ENCODE data around the gene TRPM7.

TRPM7 gene, protein sequence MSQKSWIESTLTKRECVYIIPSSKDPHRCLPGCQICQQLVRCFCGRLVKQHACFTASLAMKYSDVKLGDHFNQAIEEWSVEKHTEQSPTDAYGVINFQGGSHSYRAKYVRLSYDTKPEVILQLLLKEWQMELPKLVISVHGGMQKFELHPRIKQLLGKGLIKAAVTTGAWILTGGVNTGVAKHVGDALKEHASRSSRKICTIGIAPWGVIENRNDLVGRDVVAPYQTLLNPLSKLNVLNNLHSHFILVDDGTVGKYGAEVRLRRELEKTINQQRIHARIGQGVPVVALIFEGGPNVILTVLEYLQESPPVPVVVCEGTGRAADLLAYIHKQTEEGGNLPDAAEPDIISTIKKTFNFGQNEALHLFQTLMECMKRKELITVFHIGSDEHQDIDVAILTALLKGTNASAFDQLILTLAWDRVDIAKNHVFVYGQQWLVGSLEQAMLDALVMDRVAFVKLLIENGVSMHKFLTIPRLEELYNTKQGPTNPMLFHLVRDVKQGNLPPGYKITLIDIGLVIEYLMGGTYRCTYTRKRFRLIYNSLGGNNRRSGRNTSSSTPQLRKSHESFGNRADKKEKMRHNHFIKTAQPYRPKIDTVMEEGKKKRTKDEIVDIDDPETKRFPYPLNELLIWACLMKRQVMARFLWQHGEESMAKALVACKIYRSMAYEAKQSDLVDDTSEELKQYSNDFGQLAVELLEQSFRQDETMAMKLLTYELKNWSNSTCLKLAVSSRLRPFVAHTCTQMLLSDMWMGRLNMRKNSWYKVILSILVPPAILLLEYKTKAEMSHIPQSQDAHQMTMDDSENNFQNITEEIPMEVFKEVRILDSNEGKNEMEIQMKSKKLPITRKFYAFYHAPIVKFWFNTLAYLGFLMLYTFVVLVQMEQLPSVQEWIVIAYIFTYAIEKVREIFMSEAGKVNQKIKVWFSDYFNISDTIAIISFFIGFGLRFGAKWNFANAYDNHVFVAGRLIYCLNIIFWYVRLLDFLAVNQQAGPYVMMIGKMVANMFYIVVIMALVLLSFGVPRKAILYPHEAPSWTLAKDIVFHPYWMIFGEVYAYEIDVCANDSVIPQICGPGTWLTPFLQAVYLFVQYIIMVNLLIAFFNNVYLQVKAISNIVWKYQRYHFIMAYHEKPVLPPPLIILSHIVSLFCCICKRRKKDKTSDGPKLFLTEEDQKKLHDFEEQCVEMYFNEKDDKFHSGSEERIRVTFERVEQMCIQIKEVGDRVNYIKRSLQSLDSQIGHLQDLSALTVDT (N-terminal part only)

DNA sequence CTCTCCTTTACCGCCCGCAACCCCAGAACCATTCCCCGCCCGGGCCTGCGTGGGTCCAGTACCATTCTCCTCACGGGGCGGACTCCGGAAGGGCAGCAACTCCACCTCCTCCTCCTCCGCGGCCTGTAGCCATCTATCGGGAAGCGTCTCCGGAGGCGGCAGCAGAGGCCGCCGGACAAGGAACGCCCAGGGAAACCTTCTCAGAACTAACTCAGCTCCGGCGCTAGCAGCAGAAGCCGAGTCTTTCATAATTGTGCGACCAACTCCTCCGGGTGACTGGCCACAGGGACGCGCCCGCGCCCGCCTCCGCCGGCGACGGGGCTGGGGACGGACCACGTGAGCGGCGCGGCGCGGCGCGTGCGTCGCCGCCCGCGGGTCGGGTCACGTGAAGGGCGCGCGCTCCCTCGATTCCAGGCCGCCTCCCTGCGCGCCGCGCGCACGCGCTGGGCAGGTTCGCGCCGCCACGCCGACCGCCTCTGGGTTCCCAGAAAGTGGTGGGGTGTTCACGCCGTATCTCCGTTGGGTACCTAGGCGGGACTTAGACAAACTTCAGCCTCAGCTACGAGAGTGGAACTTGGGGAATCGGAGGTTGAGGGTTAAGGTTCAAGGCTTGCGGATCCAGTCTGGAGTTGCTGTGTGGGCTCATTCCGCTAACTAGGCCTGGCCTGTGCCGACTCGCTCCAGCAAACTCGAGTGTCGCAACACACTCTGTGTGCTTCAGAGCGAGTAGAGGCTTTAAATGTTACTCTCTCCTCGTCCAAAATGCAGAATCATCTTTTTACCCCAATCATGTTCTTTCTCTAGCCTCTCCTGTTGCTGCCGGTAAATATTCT lies at the start of gene TRPM7:
Gene TRPM7, minus strand, starts transcription at position 329 of the 833 bp plus-strand sequence. Its CDS starts 264 bp downstream, at position 65.
- peak; percentile 91 for DNase-seq (ENCODE audit: low spot score)
- in situ Hi-C loops (cut with MboI; ENCODE audit: low pct_unique_long_range_greater_than_20kb, low sequenced_read_pairs, unreplicated experiment), result no loop called here
- TF ChIP-seq, protein P1, sequence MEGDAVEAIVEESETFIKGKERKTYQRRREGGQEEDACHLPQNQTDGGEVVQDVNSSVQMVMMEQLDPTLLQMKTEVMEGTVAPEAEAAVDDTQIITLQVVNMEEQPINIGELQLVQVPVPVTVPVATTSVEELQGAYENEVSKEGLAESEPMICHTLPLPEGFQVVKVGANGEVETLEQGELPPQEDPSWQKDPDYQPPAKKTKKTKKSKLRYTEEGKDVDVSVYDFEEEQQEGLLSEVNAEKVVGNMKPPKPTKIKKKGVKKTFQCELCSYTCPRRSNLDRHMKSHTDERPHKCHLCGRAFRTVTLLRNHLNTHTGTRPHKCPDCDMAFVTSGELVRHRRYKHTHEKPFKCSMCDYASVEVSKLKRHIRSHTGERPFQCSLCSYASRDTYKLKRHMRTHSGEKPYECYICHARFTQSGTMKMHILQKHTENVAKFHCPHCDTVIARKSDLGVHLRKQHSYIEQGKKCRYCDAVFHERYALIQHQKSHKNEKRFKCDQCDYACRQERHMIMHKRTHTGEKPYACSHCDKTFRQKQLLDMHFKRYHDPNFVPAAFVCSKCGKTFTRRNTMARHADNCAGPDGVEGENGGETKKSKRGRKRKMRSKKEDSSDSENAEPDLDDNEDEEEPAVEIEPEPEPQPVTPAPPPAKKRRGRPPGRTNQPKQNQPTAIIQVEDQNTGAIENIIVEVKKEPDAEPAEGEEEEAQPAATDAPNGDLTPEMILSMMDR (IDR thresholded peaks at IDR 0.05; ENCODE audit: extremely low read depth, insufficient read depth, missing control alignments), result no peak

DNA sequence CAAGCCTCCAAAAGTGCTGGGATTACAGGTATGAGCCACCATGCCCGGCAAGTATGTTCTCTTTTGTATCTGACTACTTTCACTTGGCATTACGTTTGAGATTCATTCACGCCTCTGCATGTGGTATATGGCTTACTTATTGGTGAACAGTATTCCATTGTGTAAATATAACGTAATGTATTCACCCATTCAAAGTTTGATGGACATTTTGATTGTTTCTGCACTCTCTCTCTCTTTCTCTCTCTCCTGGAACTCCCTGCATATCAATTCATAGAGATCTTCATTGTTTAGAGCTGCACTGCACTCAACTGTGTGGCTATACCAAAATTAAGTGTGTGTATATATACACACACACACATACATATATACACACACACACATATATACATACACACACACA lies 48.6 kb upstream of the TRPM7 start:
- DNase-seq (ENCODE audit: low spot score), result no peak
- in situ Hi-C loops (cut with MboI; ENCODE audit: low pct_unique_long_range_greater_than_20kb, low sequenced_read_pairs, unreplicated experiment), result no loop called here
- TF ChIP-seq, protein P1 (IDR thresholded peaks at IDR 0.05; ENCODE audit: extremely low read depth, insufficient read depth, missing control alignments), result no peak

DNA sequence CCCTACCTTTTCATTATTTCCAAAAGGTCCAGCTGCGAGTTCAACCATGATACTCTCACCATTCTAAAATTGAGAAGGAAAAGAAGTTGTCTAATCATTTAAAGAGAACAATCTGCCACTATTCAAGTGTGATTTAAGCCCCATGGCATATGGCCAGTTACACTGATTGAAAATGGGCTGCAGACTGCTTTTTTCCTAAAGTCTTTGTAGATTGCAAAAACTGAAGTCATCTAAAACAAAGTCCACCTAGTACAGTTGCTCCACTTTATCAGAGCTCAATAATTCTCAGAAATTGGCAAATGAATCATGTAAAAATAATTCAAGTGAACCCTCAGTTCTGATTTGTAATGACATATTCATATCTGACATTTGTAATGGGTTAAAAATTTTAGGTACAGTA lies 39.7 kb upstream of the TRPM7 start:
- in situ Hi-C loops (cut with MboI; ENCODE audit: low pct_unique_long_range_greater_than_20kb, low sequenced_read_pairs, unreplicated experiment), result no loop called here
- no peak for DNase-seq (ENCODE audit: low spot score)
- TF ChIP-seq, protein P1 (IDR thresholded peaks at IDR 0.05; ENCODE audit: extremely low read depth, insufficient read depth, missing control alignments), result no peak

DNA sequence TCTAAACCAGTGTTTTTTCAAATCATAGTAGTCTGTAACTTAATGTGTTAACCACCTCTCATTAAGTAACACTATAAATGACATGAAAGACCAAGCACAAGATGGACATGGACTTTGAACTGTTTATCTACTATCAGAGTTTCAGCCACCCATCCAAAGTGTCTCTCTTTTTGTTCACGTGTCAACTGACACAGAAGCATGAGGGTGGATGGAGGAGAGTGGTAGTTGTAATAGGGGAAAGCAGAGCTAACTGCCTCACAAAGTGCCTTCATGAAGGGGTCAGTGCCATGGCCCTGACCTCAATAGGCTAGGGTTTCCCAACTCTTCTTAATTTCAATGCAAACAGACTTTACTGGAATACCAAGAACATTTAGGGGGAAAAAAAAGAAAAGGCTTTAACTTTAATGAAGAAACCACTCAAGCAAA lies 32.1 kb upstream of the TRPM7 start:
- in situ Hi-C loops (cut with MboI; ENCODE audit: low pct_unique_long_range_greater_than_20kb, low sequenced_read_pairs, unreplicated experiment), result no loop called here

DNA sequence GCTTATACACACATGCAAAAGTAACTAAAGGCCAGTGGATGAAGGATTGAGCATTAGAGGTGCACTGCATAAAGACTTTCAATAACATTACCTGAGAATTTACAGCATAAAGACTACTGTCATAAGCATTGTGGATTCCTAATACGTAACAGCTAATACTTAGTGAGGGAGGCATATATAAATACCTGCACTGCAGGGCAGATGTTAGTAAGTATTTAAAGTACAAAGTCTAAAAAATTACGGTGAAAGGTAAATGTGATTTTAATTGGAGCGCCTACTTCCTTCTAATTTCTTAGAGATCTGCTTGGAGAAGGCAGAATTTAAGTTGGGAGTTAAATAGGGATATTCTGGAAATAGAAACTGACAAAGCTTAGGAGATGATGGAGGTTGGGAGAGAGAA lies 25.4 kb upstream of the TRPM7 start:
- no peak for DNase-seq (ENCODE audit: low spot score)
- in situ Hi-C loops (cut with MboI; ENCODE audit: low pct_unique_long_range_greater_than_20kb, low sequenced_read_pairs, unreplicated experiment), result no loop called here
- TF ChIP-seq, protein P1 (IDR thresholded peaks at IDR 0.05; ENCODE audit: extremely low read depth, insufficient read depth, missing control alignments), result no peak

More for the DNA sequence above, 32.1 kb upstream of the TRPM7 start:
- TF ChIP-seq, protein P1 (IDR thresholded peaks at IDR 0.05; ENCODE audit: extremely low read depth, insufficient read depth, missing control alignments), result no peak
- no peak for DNase-seq (ENCODE audit: low spot score)
